ENCODE measurements around the gene BANK1. TPM values are rescaled to one million over a fixed set of nuclear protein-coding genes. Genes with fewer than 3 reads are reported as not detected.

BANK1 gene
- total RNA-seq, 1 donor from 2014 or later, result 1.7 TPM

GRCh38 chr4:101911616-101912015 lies 121.1 kb downstream of the BANK1 start:
- DNase-seq (ENCODE audit: extremely low spot score, unreplicated experiment), result no peak
- TF ChIP-seq CTCF (conservative IDR thresholded peaks at IDR 0.05), result no peak
- Mint-ChIP-seq H3K27me3 (no peaks in the 10 kb centered on the region), H3K4me1 (ENCODE audit: unreplicated experiment) (no peaks in the 10 kb centered on the region), H3K36me3 (no peaks in the 10 kb centered on the region), H3K9me3 (no peaks in the 10 kb centered on the region), H3K4me3 (no peak overlapping the region), H3K27ac (no peak overlapping the region)

DNA sequence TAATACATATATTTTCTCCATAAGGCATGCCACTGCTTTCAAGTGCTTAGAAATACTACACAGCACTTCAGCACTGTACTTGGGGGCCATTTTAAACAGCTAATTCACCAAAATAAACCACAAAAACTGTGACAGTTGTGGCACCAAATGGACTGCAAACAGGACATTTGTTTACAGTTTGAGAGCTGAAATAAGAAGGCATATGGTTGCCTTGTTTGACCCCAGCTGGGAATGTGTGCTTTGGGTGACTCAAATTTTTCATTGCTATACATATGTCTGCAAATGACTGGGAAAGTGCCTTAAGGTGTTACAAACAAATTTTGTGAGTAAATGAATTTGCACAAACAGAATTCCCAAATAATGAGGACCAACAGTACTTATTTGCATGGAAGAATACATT lies 124.2 kb downstream of the BANK1 start:
- Mint-ChIP-seq H3K4me1 (ENCODE audit: unreplicated experiment) (no peaks in the 10 kb centered on the region), H3K36me3 (no peaks in the 10 kb centered on the region), H3K4me3 (no peak overlapping the region), H3K27me3 (no peaks in the 10 kb centered on the region), H3K27ac (no peak overlapping the region), H3K9me3 (no peaks in the 10 kb centered on the region)
- DNase-seq (ENCODE audit: extremely low spot score, unreplicated experiment), result no peak
- TF ChIP-seq CTCF (conservative IDR thresholded peaks at IDR 0.05), result no peak

GRCh38 chr4:101919373-101919977 lies 128.9 kb downstream of the BANK1 start:
- H3K27ac Mint-ChIP-seq, result no peak overlapping the region
- TF ChIP-seq CTCF (conservative IDR thresholded peaks at IDR 0.05), result no peak
- no peaks in the 10 kb centered on the region for H3K27me3 Mint-ChIP-seq
- H3K9me3 Mint-ChIP-seq, result no peaks in the 10 kb centered on the region
- H3K36me3 Mint-ChIP-seq, result no peaks in the 10 kb centered on the region
- H3K4me1 Mint-ChIP-seq (ENCODE audit: unreplicated experiment), result no peaks in the 10 kb centered on the region
- H3K4me3 Mint-ChIP-seq, result no peak overlapping the region
- DNase-seq (ENCODE audit: extremely low spot score, unreplicated experiment), result no peak

- Mint-ChIP-seq H3K4me3 (no peak overlapping the region), H3K27me3 (no peaks in the 10 kb centered on the region), H3K4me1 (ENCODE audit: unreplicated experiment) (no peaks in the 10 kb centered on the region), H3K36me3 (no peaks in the 10 kb centered on the region), H3K27ac (no peak overlapping the region), H3K9me3 (no peaks in the 10 kb centered on the region)
- no peak for DNase-seq (ENCODE audit: extremely low spot score, unreplicated experiment)
- no peak for TF ChIP-seq CTCF (conservative IDR thresholded peaks at IDR 0.05)
Measured at GRCh38 chr4:101921370-101921769, 130.8 kb downstream of the BANK1 start.

DNA sequence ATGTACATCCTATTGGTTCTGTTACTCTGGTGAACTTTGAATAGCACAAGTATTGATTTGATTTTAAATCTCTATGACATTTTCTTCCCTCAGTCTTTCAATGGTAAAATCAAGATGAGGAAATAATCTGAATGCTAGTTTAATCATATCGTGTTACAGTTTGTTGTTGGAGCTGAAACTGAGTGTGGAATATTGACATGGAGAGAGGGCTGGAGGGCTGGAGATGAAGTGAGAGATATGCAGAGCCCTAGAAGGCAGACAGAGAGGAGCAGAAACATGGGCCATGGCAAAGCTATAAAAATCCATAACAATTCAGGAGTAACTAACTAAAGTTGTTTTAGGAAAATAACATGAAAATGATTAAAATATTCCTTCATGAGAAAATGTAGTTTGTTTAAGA lies 141.1 kb downstream of the BANK1 start:
- no peak overlapping the region for H3K4me3 Mint-ChIP-seq
- TF ChIP-seq CTCF (conservative IDR thresholded peaks at IDR 0.05), result no peak
- peaks cover 8% of the 10 kb centered on the region for H3K9me3 Mint-ChIP-seq
- H3K36me3 Mint-ChIP-seq, result no peaks in the 10 kb centered on the region
- no peaks in the 10 kb centered on the region for H3K27me3 Mint-ChIP-seq
- no peak for DNase-seq (ENCODE audit: extremely low spot score, unreplicated experiment)
- H3K27ac Mint-ChIP-seq, result no peak overlapping the region
- H3K4me1 Mint-ChIP-seq (ENCODE audit: unreplicated experiment), result peaks cover 3% of the 10 kb centered on the region

- no peaks in the 10 kb centered on the region for H3K36me3 Mint-ChIP-seq
- DNase-seq (ENCODE audit: extremely low spot score, unreplicated experiment), result no peak
- TF ChIP-seq CTCF (conservative IDR thresholded peaks at IDR 0.05), result no peak
- peaks cover 4% of the 10 kb centered on the region for H3K9me3 Mint-ChIP-seq
- H3K4me3 Mint-ChIP-seq, result no peak overlapping the region
- peaks cover 3% of the 10 kb centered on the region for H3K4me1 Mint-ChIP-seq (ENCODE audit: unreplicated experiment)
- no peaks in the 10 kb centered on the region for H3K27me3 Mint-ChIP-seq
- no peak overlapping the region for H3K27ac Mint-ChIP-seq
Measured at GRCh38 chr4:101933855-101934254, 143.3 kb downstream of the BANK1 start.

Measured in type B pancreatic cell (in vitro differentiated cells).